AG09309 (cell line): ENCODE measurements around the gene MRPS26.
"Not testable (repeated sequence)": the region's sequence is repeated elsewhere in the genome, so short reads cannot be mapped to it uniquely, and the experiment has no call there.

Experiments
- DNase-seq: peaks from one replicate; pipeline ENCODE4 v3.0.0-alpha.2; 2010; ENCODE audit warnings: low read depth
- H3K4me3 ChIP-seq: 2 replicates; pipeline ENCODE4 v1.5.1; 2011; ENCODE audit warnings: mild to moderate bottlenecking, low read depth, low read length, moderate library complexity; ENCODE audit not compliant: control insufficient read depth
- CTCF ChIP-seq: IDR thresholded peaks from 2 replicates; pipeline ENCODE4 v1.5.1; 2011; ENCODE audit warnings: mild to moderate bottlenecking, low read depth, low read length, inconsistent platforms; ENCODE audit not compliant: insufficient read depth, control insufficient read depth; ENCODE audit errors: missing control alignments

MRPS26 gene

GRCh38 chr20:3074812-3075211 lies 29.0 kb downstream of the MRPS26 start:
- H3K4me3 ChIP-seq = no peak overlapping the region
- TF ChIP-seq CTCF = no peak
- DNase-seq = no peak

GRCh38 chr20:3075315-3075714 lies 29.5 kb downstream of the MRPS26 start:
- DNase-seq, H3K4me3 ChIP-seq: not testable (repeated sequence)

- no peak for DNase-seq
- TF ChIP-seq CTCF = no peak
- no peak overlapping the region for H3K4me3 ChIP-seq
Measured at GRCh38 chr20:3077618-3078134, 31.8 kb downstream of the MRPS26 start.

GRCh38 chr20:3080939-3081388 lies 35.1 kb downstream of the MRPS26 start:
- DNase-seq = no peak
- no peak overlapping the region for H3K4me3 ChIP-seq

GRCh38 chr20:3081641-3082040 lies 35.8 kb downstream of the MRPS26 start:
- no peak for TF ChIP-seq CTCF
- no peak overlapping the region for H3K4me3 ChIP-seq
- no peak for DNase-seq

More at GRCh38 chr20:3080939-3081388, 35.1 kb downstream of the MRPS26 start:
- no peak for TF ChIP-seq CTCF

- no peak overlapping the region for H3K4me3 ChIP-seq
- TF ChIP-seq CTCF = no peak
- DNase-seq = no peak
Measured at GRCh38 chr20:3082306-3082951, 36.6 kb downstream of the MRPS26 start.
